GM12878 (cell line): ENCODE measurements around the gene EXO1. TPM values are rescaled to one million over a fixed set of nuclear protein-coding genes. Genes with fewer than 3 reads are reported as not detected.
A peak's percentile ranks its signal among the peaks of the same experiment; 100 is the strongest.

Experiments used
- BHLHE40 ChIP-seq, 2 experiments: fragments of 450-650 bp in 1 of 2; IDR thresholded peaks; 2 replicates each; pipeline ENCODE4 v1.6.1; 2011 to 2017; ENCODE audit warnings: low read depth in 2 of 2, borderline replicate concordance in 1 of 2, improper control_type of control experiment in 1 of 2, low read length in 1 of 2, mild to moderate bottlenecking in 1 of 2
- KAT2A ChIP-seq: conservative IDR thresholded peaks from 2 replicates; pipeline ENCODE4 v1.6.1; 2011; ENCODE audit warnings: low read depth, low read length; ENCODE audit not compliant: control insufficient read depth
- KLF5 ChIP-seq: fragments of 450-650 bp; IDR thresholded peaks from 2 replicates; pipeline ENCODE4 v1.6.1; 2014; ENCODE audit warnings: mild to moderate bottlenecking; ENCODE audit not compliant: partially characterized antibody
- MYC ChIP-seq: IDR thresholded peaks from 2 replicates; pipeline ENCODE4 v1.6.1; 2011; ENCODE audit warnings: mild to moderate bottlenecking, low read length, moderate library complexity, inconsistent platforms; ENCODE audit not compliant: insufficient read depth, insufficient replicate concordance, insufficient read length, severe bottlenecking
- NRF1 ChIP-seq: conservative IDR thresholded peaks from 2 replicates; pipeline ENCODE4 v1.6.1; 2011; ENCODE audit warnings: mild to moderate bottlenecking, low read depth, low read length, improper control_type of control experiment
- SIX5 ChIP-seq: IDR thresholded peaks from 2 replicates; pipeline ENCODE4 v1.6.1; 2011; ENCODE audit warnings: mild to moderate bottlenecking, low read depth, low read length, moderate library complexity; ENCODE audit not compliant: severe bottlenecking
- TBL1XR1 ChIP-seq: IDR thresholded peaks from 2 replicates; pipeline ENCODE4 v1.6.1; 2012; ENCODE audit warnings: low read depth, low read length, improper control_type of control experiment
- ZNF24 ChIP-seq: fragments of 450-650 bp; IDR thresholded peaks from 2 replicates; pipeline ENCODE4 v1.6.1; 2017; ENCODE audit warnings: antibody characterized with exemption, mild to moderate bottlenecking
- ZNF274 ChIP-seq: IDR thresholded peaks from one replicate; pipeline ENCODE4 v1.8.0; 2011; ENCODE audit not compliant: insufficient read length, insufficient read depth
- polyA plus RNA-seq, 11 experiments: library from polyadenylated mRNA; depleted of rRNA in 4 of 11; unstranded in 6 of 11; stranded (reverse) in 5 of 11; fragments of >200 nt; fragmentation: Nextera tagmentation in 4 of 11; fragmentation: Illumina TruSeq in 1 of 11; extraction: Ambion mirVana in 4 of 11; extraction: Trizol in 1 of 11; gene quantifications; 1 replicate in 1 of 11; 2 replicates in 10 of 11; pipeline versions ENCODE4 v1.2.1 to v1.2.3, GENCODE V29; 2011 to 2016; ENCODE audit warnings: inconsistent platforms in 2 of 11, missing spikeins in 2 of 11, low read depth in 1 of 11
- total RNA-seq, 4 experiments: library from RNA; depleted of rRNA in 3 of 4; stranded (reverse); fragments of >200 nt in 3 of 4; fragmentation: Illumina TruSeq in 1 of 4; extraction: Trizol in 1 of 4; gene quantifications; 2 replicates each; pipeline versions ENCODE4 v1.2.1 to v1.2.3, GENCODE V29; 2013 to 2021
- TF ChIP-seq, protein P1 (sequence below): fragments of 450-650 bp; IDR thresholded peaks from 2 replicates; pipeline ENCODE4 v1.6.1; 2016; ENCODE audit warnings: mild to moderate bottlenecking, moderate library complexity, borderline replicate concordance
- TF ChIP-seq, protein P2 (sequence below): fragments of 450-650 bp; IDR thresholded peaks from 2 replicates; pipeline ENCODE4 v1.6.1; 2017; ENCODE audit warnings: low read depth, mild to moderate bottlenecking, moderate library complexity
- TF ChIP-seq, protein P3 (sequence below): fragments of 150-350 bp; IDR thresholded peaks from 2 replicates; pipeline ENCODE4 v1.6.1; 2014; ENCODE audit warnings: mild to moderate bottlenecking, low read depth, low read length
- TF ChIP-seq, protein P4 (sequence below): fragments of 450-650 bp; IDR thresholded peaks from 2 replicates; pipeline ENCODE4 v1.6.1; 2017; ENCODE audit warnings: mild to moderate bottlenecking
- TF ChIP-seq, protein P5 (sequence below): fragments of 450-650 bp; formaldehyde crosslinking; IDR thresholded peaks from 2 replicates; pipeline ENCODE4 v1.5.0; 2022; ENCODE audit warnings: mild to moderate bottlenecking, missing genetic modification characterization

EXO1 gene
- total and polyA plus RNA-seq, 10 of the 15 experiments (the other 5 are each of a cell fraction or from before 2014, with no cell fraction given) = 8.7 to 43.4 (median 30.6) TPM

DNA sequence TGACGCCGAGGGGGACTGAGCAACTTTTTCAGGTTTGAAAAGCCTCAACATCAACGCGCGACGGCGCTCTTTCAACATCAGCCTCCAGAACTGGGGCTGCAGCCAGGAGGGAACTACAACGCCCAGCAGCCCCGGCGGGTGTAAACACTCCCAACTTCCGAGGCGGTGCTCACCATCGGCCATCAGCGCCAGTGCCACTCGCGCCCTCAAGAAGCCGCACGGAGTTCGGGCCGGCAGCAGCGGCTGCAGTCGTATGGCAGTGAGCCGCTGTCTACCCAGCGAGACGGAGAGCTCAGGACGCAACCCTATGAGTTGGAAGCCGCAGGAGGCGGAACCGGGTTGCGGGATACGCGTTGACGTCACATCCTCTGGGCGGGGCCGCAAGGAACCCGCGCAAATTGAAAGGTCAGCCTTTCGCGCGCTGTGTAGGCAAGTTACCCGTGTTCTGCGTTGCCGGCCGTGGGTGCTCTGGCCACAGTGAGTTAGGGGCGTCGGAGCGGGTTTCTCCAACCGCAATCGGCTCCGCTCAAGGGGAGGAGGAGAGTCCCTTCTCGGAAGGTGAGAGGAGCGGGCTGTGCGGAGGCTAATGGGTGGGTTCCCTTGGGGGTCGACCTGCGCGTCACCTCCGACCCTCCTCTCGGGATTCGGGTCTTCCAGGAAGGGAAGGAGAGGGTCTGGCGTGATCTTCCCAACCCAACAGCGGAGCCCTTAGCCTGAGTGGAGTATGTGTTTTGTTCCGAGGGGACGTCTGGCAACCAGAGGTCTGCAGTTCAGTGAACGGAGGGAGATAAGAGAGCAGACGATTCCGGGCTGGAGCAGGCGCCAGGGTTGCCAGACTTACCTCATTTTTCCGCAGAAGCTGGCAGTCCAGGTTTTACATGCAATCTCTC, at the start of gene EXO1 (continued):
- TF ChIP-seq, protein P1, sequence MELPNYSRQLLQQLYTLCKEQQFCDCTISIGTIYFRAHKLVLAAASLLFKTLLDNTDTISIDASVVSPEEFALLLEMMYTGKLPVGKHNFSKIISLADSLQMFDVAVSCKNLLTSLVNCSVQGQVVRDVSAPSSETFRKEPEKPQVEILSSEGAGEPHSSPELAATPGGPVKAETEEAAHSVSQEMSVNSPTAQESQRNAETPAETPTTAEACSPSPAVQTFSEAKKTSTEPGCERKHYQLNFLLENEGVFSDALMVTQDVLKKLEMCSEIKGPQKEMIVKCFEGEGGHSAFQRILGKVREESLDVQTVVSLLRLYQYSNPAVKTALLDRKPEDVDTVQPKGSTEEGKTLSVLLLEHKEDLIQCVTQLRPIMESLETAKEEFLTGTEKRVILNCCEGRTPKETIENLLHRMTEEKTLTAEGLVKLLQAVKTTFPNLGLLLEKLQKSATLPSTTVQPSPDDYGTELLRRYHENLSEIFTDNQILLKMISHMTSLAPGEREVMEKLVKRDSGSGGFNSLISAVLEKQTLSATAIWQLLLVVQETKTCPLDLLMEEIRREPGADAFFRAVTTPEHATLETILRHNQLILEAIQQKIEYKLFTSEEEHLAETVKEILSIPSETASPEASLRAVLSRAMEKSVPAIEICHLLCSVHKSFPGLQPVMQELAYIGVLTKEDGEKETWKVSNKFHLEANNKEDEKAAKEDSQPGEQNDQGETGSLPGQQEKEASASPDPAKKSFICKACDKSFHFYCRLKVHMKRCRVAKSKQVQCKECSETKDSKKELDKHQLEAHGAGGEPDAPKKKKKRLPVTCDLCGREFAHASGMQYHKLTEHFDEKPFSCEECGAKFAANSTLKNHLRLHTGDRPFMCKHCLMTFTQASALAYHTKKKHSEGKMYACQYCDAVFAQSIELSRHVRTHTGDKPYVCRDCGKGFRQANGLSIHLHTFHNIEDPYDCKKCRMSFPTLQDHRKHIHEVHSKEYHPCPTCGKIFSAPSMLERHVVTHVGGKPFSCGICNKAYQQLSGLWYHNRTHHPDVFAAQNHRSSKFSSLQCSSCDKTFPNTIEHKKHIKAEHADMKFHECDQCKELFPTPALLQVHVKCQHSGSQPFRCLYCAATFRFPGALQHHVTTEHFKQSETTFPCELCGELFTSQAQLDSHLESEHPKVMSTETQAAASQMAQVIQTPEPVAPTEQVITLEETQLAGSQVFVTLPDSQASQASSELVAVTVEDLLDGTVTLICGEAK = peak; percentile 97
- TF ChIP-seq TBL1XR1 = no peak; the same call in 1 of the 2 replicates
- no peak for TF ChIP-seq NRF1
- no peak for TF ChIP-seq KAT2A
- peak; percentile 86 for TF ChIP-seq SIX5
- peak in 1 of 2 experiments; percentile 13; a peak in 1 of 4 replicates for TF ChIP-seq BHLHE40 (IDR thresholded peaks at IDR 0.05; ENCODE audit: borderline replicate concordance in 1 of 2, low read depth in 2 of 2, low read length in 1 of 2)
- TF ChIP-seq, protein P2, sequence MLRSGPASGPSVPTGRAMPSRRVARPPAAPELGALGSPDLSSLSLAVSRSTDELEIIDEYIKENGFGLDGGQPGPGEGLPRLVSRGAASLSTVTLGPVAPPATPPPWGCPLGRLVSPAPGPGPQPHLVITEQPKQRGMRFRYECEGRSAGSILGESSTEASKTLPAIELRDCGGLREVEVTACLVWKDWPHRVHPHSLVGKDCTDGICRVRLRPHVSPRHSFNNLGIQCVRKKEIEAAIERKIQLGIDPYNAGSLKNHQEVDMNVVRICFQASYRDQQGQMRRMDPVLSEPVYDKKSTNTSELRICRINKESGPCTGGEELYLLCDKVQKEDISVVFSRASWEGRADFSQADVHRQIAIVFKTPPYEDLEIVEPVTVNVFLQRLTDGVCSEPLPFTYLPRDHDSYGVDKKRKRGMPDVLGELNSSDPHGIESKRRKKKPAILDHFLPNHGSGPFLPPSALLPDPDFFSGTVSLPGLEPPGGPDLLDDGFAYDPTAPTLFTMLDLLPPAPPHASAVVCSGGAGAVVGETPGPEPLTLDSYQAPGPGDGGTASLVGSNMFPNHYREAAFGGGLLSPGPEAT = peak; percentile 67; the same call in 1 of the 2 replicates
- TF ChIP-seq MYC = no peak
- no peak for TF ChIP-seq ZNF274
- TF ChIP-seq KLF5 = no peak
- TF ChIP-seq, protein P3, sequence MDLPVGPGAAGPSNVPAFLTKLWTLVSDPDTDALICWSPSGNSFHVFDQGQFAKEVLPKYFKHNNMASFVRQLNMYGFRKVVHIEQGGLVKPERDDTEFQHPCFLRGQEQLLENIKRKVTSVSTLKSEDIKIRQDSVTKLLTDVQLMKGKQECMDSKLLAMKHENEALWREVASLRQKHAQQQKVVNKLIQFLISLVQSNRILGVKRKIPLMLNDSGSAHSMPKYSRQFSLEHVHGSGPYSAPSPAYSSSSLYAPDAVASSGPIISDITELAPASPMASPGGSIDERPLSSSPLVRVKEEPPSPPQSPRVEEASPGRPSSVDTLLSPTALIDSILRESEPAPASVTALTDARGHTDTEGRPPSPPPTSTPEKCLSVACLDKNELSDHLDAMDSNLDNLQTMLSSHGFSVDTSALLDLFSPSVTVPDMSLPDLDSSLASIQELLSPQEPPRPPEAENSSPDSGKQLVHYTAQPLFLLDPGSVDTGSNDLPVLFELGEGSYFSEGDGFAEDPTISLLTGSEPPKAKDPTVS = no peak
- TF ChIP-seq, protein P4, sequence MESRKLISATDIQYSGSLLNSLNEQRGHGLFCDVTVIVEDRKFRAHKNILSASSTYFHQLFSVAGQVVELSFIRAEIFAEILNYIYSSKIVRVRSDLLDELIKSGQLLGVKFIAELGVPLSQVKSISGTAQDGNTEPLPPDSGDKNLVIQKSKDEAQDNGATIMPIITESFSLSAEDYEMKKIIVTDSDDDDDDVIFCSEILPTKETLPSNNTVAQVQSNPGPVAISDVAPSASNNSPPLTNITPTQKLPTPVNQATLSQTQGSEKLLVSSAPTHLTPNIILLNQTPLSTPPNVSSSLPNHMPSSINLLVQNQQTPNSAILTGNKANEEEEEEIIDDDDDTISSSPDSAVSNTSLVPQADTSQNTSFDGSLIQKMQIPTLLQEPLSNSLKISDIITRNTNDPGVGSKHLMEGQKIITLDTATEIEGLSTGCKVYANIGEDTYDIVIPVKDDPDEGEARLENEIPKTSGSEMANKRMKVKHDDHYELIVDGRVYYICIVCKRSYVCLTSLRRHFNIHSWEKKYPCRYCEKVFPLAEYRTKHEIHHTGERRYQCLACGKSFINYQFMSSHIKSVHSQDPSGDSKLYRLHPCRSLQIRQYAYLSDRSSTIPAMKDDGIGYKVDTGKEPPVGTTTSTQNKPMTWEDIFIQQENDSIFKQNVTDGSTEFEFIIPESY = no peak
- TF ChIP-seq ZNF24 = no peak
- TF ChIP-seq, protein P5, sequence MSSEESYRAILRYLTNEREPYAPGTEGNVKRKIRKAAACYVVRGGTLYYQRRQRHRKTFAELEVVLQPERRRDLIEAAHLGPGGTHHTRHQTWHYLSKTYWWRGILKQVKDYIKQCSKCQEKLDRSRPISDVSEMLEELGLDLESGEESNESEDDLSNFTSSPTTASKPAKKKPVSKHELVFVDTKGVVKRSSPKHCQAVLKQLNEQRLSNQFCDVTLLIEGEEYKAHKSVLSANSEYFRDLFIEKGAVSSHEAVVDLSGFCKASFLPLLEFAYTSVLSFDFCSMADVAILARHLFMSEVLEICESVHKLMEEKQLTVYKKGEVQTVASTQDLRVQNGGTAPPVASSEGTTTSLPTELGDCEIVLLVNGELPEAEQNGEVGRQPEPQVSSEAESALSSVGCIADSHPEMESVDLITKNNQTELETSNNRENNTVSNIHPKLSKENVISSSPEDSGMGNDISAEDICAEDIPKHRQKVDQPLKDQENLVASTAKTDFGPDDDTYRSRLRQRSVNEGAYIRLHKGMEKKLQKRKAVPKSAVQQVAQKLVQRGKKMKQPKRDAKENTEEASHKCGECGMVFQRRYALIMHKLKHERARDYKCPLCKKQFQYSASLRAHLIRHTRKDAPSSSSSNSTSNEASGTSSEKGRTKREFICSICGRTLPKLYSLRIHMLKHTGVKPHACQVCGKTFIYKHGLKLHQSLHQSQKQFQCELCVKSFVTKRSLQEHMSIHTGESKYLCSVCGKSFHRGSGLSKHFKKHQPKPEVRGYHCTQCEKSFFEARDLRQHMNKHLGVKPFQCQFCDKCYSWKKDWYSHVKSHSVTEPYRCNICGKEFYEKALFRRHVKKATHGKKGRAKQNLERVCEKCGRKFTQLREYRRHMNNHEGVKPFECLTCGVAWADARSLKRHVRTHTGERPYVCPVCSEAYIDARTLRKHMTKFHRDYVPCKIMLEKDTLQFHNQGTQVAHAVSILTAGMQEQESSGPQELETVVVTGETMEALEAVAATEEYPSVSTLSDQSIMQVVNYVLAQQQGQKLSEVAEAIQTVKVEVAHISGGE (CRISPR knock-in tag) = no peak
